Neural progenitor cell (in vitro differentiated cells): ENCODE measurements around the gene LRRC1. TPM values are rescaled to one million over a fixed set of nuclear protein-coding genes. Genes with fewer than 3 reads are reported as not detected.

Source experiments
- DNase-seq: peaks from one replicate; pipeline ENCODE4 v3.0.0-alpha.2; 2016; ENCODE audit warnings: low spot score
- H2AFZ ChIP-seq: fragments of 200-600 bp; sonication (generic); replicated peaks from 2 replicates; pipeline ENCODE4 v1.6.1; 2016; ENCODE audit warnings: antibody characterized with exemption
- H3F3A ChIP-seq: fragments of 200-600 bp; sonication (generic); 2 replicates; pipeline ENCODE4 v1.6.1; 2016; ENCODE audit warnings: antibody characterized with exemption, low read depth
- H3K27ac ChIP-seq: fragments of 200-600 bp; sonication (generic); 2 replicates; pipeline ENCODE4 v1.5.1; 2016; ENCODE audit warnings: mild to moderate bottlenecking
- H3K27me3 ChIP-seq: fragments of 200-600 bp; sonication (generic); 2 replicates; pipeline ENCODE4 v1.6.1; 2016; ENCODE audit warnings: mild to moderate bottlenecking, moderate library complexity
- H3K36me3 ChIP-seq: fragments of 200-600 bp; sonication (generic); 2 replicates; pipeline ENCODE4 v1.5.1; 2016
- H3K4me1 ChIP-seq: fragments of 200-600 bp; sonication (generic); 2 replicates; pipeline ENCODE4 v1.6.1; 2016; ENCODE audit warnings: mixed run types
- H3K4me2 ChIP-seq: fragments of 200-600 bp; sonication (generic); 2 replicates; pipeline ENCODE4 v1.6.1; 2016
- H3K4me3 ChIP-seq: fragments of 200-600 bp; sonication (generic); 2 replicates; pipeline ENCODE4 v1.5.1; 2016
- H3K79me2 ChIP-seq: fragments of 200-600 bp; sonication (generic); 2 replicates; pipeline ENCODE4 v1.6.1; 2016; ENCODE audit warnings: low read depth
- H3K9ac ChIP-seq: fragments of 200-600 bp; sonication (generic); 2 replicates; pipeline ENCODE4 v1.6.1; 2016
- H3K9me3 ChIP-seq: fragments of 200-600 bp; sonication (generic); 2 replicates; pipeline ENCODE4 v1.5.1; 2016; ENCODE audit warnings: low read depth
- H4K20me1 ChIP-seq: fragments of 200-600 bp; sonication (generic); 2 replicates; pipeline ENCODE4 v1.6.1; 2016; ENCODE audit warnings: low read depth
- H3K27ac Mint-ChIP-seq: 3 replicates; pipeline ENCODE4 v1.8.0; 2021; ENCODE audit warnings: mixed read lengths
- H3K27me3 Mint-ChIP-seq: 2 replicates; pipeline ENCODE4 v1.8.0; 2022; ENCODE audit warnings: low read depth, mild to moderate bottlenecking, inconsistent platforms, moderate library complexity, mixed read lengths; ENCODE audit not compliant: insufficient read depth
- H3K36me3 Mint-ChIP-seq: 3 replicates; pipeline ENCODE4 v1.8.0; 2021; ENCODE audit warnings: mixed read lengths
- H3K4me1 Mint-ChIP-seq: 3 replicates; pipeline ENCODE4 v1.8.0; 2021; ENCODE audit warnings: mixed read lengths
- H3K4me3 Mint-ChIP-seq: 3 replicates; pipeline ENCODE4 v1.8.0; 2021; ENCODE audit warnings: mild to moderate bottlenecking, moderate library complexity, mixed read lengths
- H3K9me3 Mint-ChIP-seq: 3 replicates; pipeline ENCODE4 v1.8.0; 2020; ENCODE audit warnings: mixed read lengths
- CTCF ChIP-seq: fragments of 200-600 bp; sonication (generic); IDR thresholded peaks from 2 replicates; pipeline ENCODE4 v1.5.1; 2017; ENCODE audit warnings: antibody characterized with exemption, mild to moderate bottlenecking
- EZH2 ChIP-seq: fragments of 200-600 bp; sonication (generic); IDR thresholded peaks from 2 replicates; pipeline ENCODE4 v1.6.1; 2017; ENCODE audit warnings: antibody characterized with exemption, mild to moderate bottlenecking, moderate library complexity
- EZH2phosphoT487 ChIP-seq: fragments of 200-600 bp; sonication (generic); IDR thresholded peaks from 2 replicates; pipeline ENCODE4 v1.6.1; 2017; ENCODE audit warnings: antibody characterized with exemption
- total RNA-seq: library from RNA; depleted of rRNA; stranded (reverse); fragments of >200 nt; gene quantifications from 2 replicates; pipeline ENCODE4 v1.2.3, GENCODE V29; 2015; ENCODE audit warnings: low replicate concordance

LRRC1 gene
- total RNA-seq, 1 donor from 2014 or later: 14.0 TPM

- H3K27ac Mint-ChIP-seq: no peak overlapping the region
- peaks cover 13% of the 10 kb centered on the region for H3K4me1 ChIP-seq
- H3K36me3 ChIP-seq: no peaks in the 10 kb centered on the region
- no peak overlapping the region for H3K27ac ChIP-seq
- TF ChIP-seq CTCF: no peak
- H3K9me3 ChIP-seq: no peaks in the 10 kb centered on the region
- no peak for DNase-seq
- H2AFZ ChIP-seq: no peak overlapping the region
- H3K4me3 ChIP-seq: no peak overlapping the region
- H3K36me3 Mint-ChIP-seq: peaks cover 2% of the 10 kb centered on the region
- H3K4me2 ChIP-seq: no peak overlapping the region
- peaks cover 19% of the 10 kb centered on the region for H3K4me1 Mint-ChIP-seq
- no peaks in the 10 kb centered on the region for H3K9me3 Mint-ChIP-seq
- H4K20me1 ChIP-seq: no peaks in the 10 kb centered on the region
- no peak overlapping the region for H3K4me3 Mint-ChIP-seq
- H3K79me2 ChIP-seq: peaks cover 12% of the 10 kb centered on the region
- no peaks in the 10 kb centered on the region for H3K27me3 Mint-ChIP-seq
- no peak overlapping the region for H3K9ac ChIP-seq
- H3K27me3 ChIP-seq: no peaks in the 10 kb centered on the region
- H3F3A ChIP-seq: no peaks in the 10 kb centered on the region
Observed at GRCh38 chr6:53829698-53830221, 35.0 kb downstream of the LRRC1 start.

DNA sequence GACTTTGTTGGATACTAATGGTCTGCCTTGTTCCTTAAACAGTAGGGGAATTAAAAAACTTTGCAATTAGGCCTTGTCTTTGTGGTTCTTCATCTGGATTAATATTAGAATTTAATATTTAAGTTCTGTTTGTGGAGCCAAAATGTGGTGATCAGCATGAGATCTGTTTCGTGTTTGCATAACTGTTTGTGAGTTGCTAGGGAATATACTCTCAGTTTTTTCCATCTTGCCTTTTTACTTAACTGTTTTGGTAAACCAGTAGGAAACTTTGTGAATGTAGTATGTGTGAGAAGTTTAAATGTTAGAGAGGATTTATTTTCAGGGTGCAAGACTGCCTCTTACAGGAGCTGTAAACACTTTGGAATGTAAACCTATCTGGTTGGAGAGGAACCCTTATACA is 35.6 kb downstream of the LRRC1 start:
- Histone ChIP-seq H3K9me3 (no peaks in the 10 kb centered on the region), H3K9ac (no peak overlapping the region), H4K20me1 (no peaks in the 10 kb centered on the region), H3K79me2 (peaks cover 9% of the 10 kb centered on the region), H3K4me2 (no peak overlapping the region), H3K4me1 (peaks cover 13% of the 10 kb centered on the region), H3K4me3 (no peak overlapping the region), H3K27ac (no peak overlapping the region), H3K27me3 (no peaks in the 10 kb centered on the region), H2AFZ (no peak overlapping the region), H3F3A (no peaks in the 10 kb centered on the region), H3K36me3 (no peaks in the 10 kb centered on the region)
- DNase-seq: no peak
- no peaks in the 10 kb centered on the region for H3K27me3 Mint-ChIP-seq
- H3K36me3 Mint-ChIP-seq: peaks cover 2% of the 10 kb centered on the region
- no peak for TF ChIP-seq CTCF
- no peak for TF ChIP-seq EZH2
- TF ChIP-seq EZH2phosphoT487: no peak
- peaks cover 24% of the 10 kb centered on the region for H3K4me1 Mint-ChIP-seq
- no peak overlapping the region for H3K4me3 Mint-ChIP-seq
- H3K27ac Mint-ChIP-seq: no peak overlapping the region
- H3K9me3 Mint-ChIP-seq: no peaks in the 10 kb centered on the region

DNA sequence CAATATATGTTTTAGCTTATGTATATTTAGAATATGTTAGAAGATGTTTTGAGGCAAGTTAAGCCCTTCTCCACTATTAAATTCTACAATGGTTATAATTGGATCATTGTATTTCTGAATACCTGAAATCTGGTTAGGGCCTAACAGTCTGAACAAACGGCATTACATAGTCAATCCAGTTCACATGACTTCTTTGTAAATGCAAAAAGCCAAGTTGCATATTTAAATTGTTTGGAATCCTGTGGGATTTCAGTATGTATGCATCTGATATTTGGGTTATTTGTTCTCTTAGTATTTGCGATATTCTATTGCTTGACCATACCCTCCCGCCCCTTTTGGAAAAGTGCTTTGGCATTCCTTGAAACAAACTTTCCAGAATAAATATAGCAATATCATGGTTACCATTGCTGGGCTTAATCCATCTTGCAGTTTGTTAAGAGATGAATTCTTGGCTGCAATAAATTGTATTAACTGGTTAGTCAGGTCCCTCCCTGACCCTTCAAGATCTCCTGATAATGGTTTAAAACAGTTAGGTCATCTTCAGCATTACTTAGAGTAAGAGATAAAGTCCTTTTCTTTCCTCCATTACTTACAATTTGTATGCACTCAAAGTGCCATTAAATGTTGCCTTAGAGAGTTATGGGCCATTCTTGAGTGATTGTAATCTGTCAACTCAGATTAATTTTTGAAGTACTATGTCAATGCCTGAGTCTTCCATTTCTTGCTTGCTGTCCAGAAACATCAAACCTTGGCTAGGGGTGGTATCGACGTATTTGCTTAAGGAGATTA is 36.5 kb downstream of the LRRC1 start:
- Histone ChIP-seq H3K4me1 (peaks cover 18% of the 10 kb centered on the region), H4K20me1 (no peaks in the 10 kb centered on the region), H3K27me3 (no peaks in the 10 kb centered on the region), H3K4me2 (no peak overlapping the region), H2AFZ (no peak overlapping the region), H3K36me3 (no peaks in the 10 kb centered on the region), H3K9me3 (no peaks in the 10 kb centered on the region), H3K4me3 (no peak overlapping the region), H3K27ac (no peak overlapping the region), H3F3A (no peaks in the 10 kb centered on the region), H3K9ac (no peak overlapping the region), H3K79me2 (peaks cover 9% of the 10 kb centered on the region)
- peaks cover 2% of the 10 kb centered on the region for H3K36me3 Mint-ChIP-seq
- TF ChIP-seq EZH2phosphoT487: no peak
- TF ChIP-seq EZH2: no peak
- TF ChIP-seq CTCF: no peak
- H3K4me3 Mint-ChIP-seq: no peak overlapping the region
- peaks cover 3% of the 10 kb centered on the region for H3K27me3 Mint-ChIP-seq
- no peak for DNase-seq
- H3K9me3 Mint-ChIP-seq: no peaks in the 10 kb centered on the region
- no peak overlapping the region for H3K27ac Mint-ChIP-seq
- peaks cover 31% of the 10 kb centered on the region for H3K4me1 Mint-ChIP-seq
